Activated effector memory CD4-positive, alpha-beta T cell treated with anti-CD3 and anti-CD28 coated beads, Interleukin-2, amount 50 U/mL, for 16 hours (primary cell): ENCODE measurements around the gene SURF6.

ENCODE experiments used
- DNase-seq: peaks from one replicate; pipeline ENCODE4 v3.0.0-alpha.2; 2020

SURF6 gene

DNA sequence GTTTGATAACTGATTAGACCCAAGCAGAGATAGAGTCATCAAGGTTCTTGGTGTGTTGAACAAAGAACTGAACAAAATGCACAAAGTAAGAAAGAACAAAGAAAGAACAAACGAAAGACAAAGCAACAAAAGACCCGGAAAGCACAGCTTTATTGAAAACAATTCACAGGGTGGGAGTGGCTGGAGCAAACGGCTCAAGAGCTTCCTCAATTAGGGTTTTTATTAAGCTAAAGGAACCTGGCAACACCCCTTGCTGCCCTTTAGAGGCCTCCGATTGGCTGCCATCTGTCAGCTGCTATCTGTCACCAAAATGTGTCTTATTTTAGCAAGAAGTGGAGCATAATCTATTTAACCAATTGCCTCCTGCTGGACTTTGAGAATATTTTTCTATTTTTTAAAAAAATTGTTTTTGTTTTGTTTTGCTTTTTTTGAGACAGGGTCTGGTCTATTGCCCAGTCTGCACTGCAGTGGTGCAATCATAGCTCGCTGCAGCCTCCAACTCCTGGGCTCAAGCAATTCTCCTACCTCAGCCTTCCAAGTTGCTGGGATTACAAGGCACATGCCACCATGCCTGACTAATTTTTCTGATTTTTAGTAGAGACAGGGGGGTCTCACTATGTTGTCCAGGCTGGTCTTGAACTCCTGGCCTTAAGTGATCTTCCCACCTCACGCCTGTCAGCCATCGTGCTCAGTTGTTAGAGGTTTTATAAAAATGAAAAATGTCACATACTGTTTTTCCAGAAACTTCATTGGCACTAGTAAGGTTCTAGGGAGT lies 53.3 kb downstream of the SURF6 start:
- DNase-seq, result no peak

DNA sequence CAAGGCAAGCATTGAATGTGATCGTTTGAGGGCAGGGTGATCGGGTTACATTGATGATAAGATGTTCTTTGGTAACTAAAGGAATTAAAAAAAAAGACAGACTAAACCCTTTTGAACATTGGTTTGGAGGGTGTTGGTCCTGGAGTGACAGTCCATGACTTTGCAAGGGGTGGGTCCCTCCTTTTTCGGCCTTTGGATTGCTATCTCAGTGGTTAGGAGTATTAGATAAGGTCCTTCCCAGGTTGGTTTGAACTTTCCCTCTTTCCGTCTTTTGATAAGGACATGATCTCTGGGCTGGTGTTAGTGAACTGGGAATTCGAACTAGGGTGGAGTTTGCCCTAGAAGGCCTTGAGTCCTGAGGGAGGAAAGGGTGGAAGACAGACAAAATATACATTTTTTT lies 55.6 kb downstream of the SURF6 start:
- no peak for DNase-seq
